UCSD-AML1 (cell line): ENCODE measurements around the gene FAU.
A peak's percentile ranks its signal among the peaks of the same experiment; 100 is the strongest.
"Not testable (repeated sequence)": the region's sequence is repeated elsewhere in the genome, so short reads cannot be mapped to it uniquely, and the experiment has no call there.

Source experiments
- DNase-seq: peaks from one replicate; lab custom pipeline; 2025; ENCODE audit not compliant: unreplicated experiment; lab: John Stamatoyannopoulos, UW

The FAU gene

GRCh38 chr11:65124480-65125196 lies 2.7 kb upstream of the FAU start:
- no peak for DNase-seq

GRCh38 chr11:65121447-65121864 lies 478 bp downstream of the FAU start:
- peak; percentile 33 for DNase-seq

GRCh38 chr11:65120831-65121230 lies 1.1 kb downstream of the FAU start:
- DNase-seq: no peak

GRCh38 chr11:65119670-65119995 lies 2.3 kb downstream of the FAU start:
- DNase-seq: no peak

GRCh38 chr11:65118891-65119669 lies 2.9 kb downstream of the FAU start:
- DNase-seq: not testable (repeated sequence)

GRCh38 chr11:65118097-65118837 lies 3.7 kb downstream of the FAU start:
- DNase-seq: no peak

- peak; percentile 99 for DNase-seq
Measured at GRCh38 chr11:65117206-65118096, 4.5 kb downstream of the FAU start, which contains the start of gene ZNHIT2. Gene ZNHIT2 (minus strand): TSS chr11:65117701. CDS start chr11:65117653, 48 bp downstream.

GRCh38 chr11:65116370-65117205 lies 5.3 kb downstream of the FAU start:
- no peak for DNase-seq

GRCh38 chr11:65115361-65116082 lies 6.4 kb downstream of the FAU start:
- no peak for DNase-seq

- DNase-seq: no peak
Measured at GRCh38 chr11:65114538-65115171, 7.3 kb downstream of the FAU start.

- no peak for DNase-seq
Measured at GRCh38 chr11:65113839-65114238, 8.1 kb downstream of the FAU start.

- no peak for DNase-seq
Measured at GRCh38 chr11:65113361-65113756, 8.6 kb downstream of the FAU start.

- DNase-seq: peak; percentile 77
Measured at GRCh38 chr11:65112546-65113360, 9.2 kb downstream of the FAU start.

- peak; percentile 94 for DNase-seq
Measured at GRCh38 chr11:65111744-65112545, 10.0 kb downstream of the FAU start, which contains the start of gene TM7SF2. Gene TM7SF2 (plus strand): TSS chr11:65111872. CDS start chr11:65112016, 144 bp downstream.

- DNase-seq: no peak
Measured at GRCh38 chr11:65111159-65111743, 10.7 kb downstream of the FAU start.

GRCh38 chr11:65110354-65110861 lies 11.5 kb downstream of the FAU start:
- DNase-seq: peak; percentile 85
